Measurements from ENCODE around the gene CTIF.

GRCh38 chr18:48815179-48815515, 276.3 kb downstream of the CTIF start:
- TF ChIP-seq CTCF (IDR thresholded peaks at IDR 0.05; ENCODE audit: low read depth, low read length, missing input control), result no peak
- TF ChIP-seq EGR1 (IDR thresholded peaks at IDR 0.05; ENCODE audit: low read depth in 2 of 2), result no peak
- no peak for TF ChIP-seq FOXA1 (IDR thresholded peaks at IDR 0.05)
- TF ChIP-seq GABPA (IDR thresholded peaks at IDR 0.05 in 1 of 2, conservative IDR thresholded peaks at IDR 0.05 in 1 of 2), result no peak
- TF ChIP-seq, protein P1, sequence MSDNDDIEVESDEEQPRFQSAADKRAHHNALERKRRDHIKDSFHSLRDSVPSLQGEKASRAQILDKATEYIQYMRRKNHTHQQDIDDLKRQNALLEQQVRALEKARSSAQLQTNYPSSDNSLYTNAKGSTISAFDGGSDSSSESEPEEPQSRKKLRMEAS (IDR thresholded peaks at IDR 0.05), result no peak
- no peak for TF ChIP-seq ZBTB33 (IDR thresholded peaks at IDR 0.05)
- no peak for TF ChIP-seq TAF1 (conservative IDR thresholded peaks at IDR 0.05)
- TF ChIP-seq, protein P2, sequence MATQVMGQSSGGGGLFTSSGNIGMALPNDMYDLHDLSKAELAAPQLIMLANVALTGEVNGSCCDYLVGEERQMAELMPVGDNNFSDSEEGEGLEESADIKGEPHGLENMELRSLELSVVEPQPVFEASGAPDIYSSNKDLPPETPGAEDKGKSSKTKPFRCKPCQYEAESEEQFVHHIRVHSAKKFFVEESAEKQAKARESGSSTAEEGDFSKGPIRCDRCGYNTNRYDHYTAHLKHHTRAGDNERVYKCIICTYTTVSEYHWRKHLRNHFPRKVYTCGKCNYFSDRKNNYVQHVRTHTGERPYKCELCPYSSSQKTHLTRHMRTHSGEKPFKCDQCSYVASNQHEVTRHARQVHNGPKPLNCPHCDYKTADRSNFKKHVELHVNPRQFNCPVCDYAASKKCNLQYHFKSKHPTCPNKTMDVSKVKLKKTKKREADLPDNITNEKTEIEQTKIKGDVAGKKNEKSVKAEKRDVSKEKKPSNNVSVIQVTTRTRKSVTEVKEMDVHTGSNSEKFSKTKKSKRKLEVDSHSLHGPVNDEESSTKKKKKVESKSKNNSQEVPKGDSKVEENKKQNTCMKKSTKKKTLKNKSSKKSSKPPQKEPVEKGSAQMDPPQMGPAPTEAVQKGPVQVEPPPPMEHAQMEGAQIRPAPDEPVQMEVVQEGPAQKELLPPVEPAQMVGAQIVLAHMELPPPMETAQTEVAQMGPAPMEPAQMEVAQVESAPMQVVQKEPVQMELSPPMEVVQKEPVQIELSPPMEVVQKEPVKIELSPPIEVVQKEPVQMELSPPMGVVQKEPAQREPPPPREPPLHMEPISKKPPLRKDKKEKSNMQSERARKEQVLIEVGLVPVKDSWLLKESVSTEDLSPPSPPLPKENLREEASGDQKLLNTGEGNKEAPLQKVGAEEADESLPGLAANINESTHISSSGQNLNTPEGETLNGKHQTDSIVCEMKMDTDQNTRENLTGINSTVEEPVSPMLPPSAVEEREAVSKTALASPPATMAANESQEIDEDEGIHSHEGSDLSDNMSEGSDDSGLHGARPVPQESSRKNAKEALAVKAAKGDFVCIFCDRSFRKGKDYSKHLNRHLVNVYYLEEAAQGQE (IDR thresholded peaks at IDR 0.05), result no peak
- no peak for TF ChIP-seq SP1 (IDR thresholded peaks at IDR 0.05)

Data from liver (tissue), 3 donors.